H1 (cell line): ENCODE data around the gene POU6F2. TPM values are rescaled to one million over a fixed set of nuclear protein-coding genes. Genes with fewer than 3 reads are reported as not detected.

Source experiments
- CTCF ChIA-PET: fragments of 300-600 bp; sonication (Branson Sonifier 250); formaldehyde crosslinking; loops from one replicate; lab custom pipeline; 2021; ENCODE audit not compliant: partially characterized antibody; lab: Charles Lee
- POLR2A ChIA-PET: fragments of 300-600 bp; sonication (Branson Sonifier 250); formaldehyde crosslinking; loops from one replicate; lab custom pipeline; 2021; ENCODE audit warnings: inconsistent platforms; ENCODE audit not compliant: partially characterized antibody; lab: Charles Lee
- DNase-seq, 2 experiments: peaks; one replicate each; pipeline versions ENCODE4 v3.0.0 to v3.0.0-alpha.2; 2010 to 2022; ENCODE audit warnings: low spot score in 2 of 2, low read depth in 1 of 2, mixed read lengths in 1 of 2
- FAIRE-seq: peaks from 2 replicates; lab custom pipeline; 2011; peaks lifted over from hg19 to GRCh38; lab: Jason Lieb, UNC
- H2AFZ ChIP-seq: 2 replicates; pipeline ENCODE4 v1.8.1; 2012; ENCODE audit warnings: low read length, inconsistent platforms
- H2AK5ac ChIP-seq: 2 replicates; pipeline ENCODE4 v1.6.1; 2013; ENCODE audit warnings: low read depth, low read length
- H2BK120ac ChIP-seq: replicated peaks from 2 replicates; pipeline ENCODE3; 2013; ENCODE audit warnings: low read depth, low read length, inconsistent platforms
- H2BK12ac ChIP-seq: 2 replicates; pipeline ENCODE4 v1.6.1; 2013; ENCODE audit warnings: low read depth, low read length
- H2BK15ac ChIP-seq: 2 replicates; pipeline ENCODE4 v1.6.1; 2013; ENCODE audit warnings: low read length
- H2BK20ac ChIP-seq: 2 replicates; pipeline ENCODE4 v1.6.1; 2013; ENCODE audit warnings: low read length
- H2BK5ac ChIP-seq: 2 replicates; pipeline ENCODE4 v1.6.1; 2013; ENCODE audit warnings: low read depth, low read length
- H3K14ac ChIP-seq: 2 replicates; pipeline ENCODE4 v1.6.1; 2013; ENCODE audit warnings: inconsistent platforms; ENCODE audit not compliant: insufficient read length
- H3K18ac ChIP-seq: 2 replicates; pipeline ENCODE4 v1.6.1; 2013; ENCODE audit warnings: low read length; ENCODE audit errors: extremely low read depth
- H3K23ac ChIP-seq: 2 replicates; pipeline ENCODE4 v1.6.1; 2013; ENCODE audit warnings: inconsistent platforms; ENCODE audit not compliant: insufficient read length
- H3K23me2 ChIP-seq: 2 replicates; pipeline ENCODE4 v1.6.1; 2013; ENCODE audit warnings: low read depth, low read length
- H3K27ac ChIP-seq: 2 replicates; pipeline ENCODE4 v1.6.1; 2011; ENCODE audit warnings: low read depth, low read length, inconsistent platforms
- H3K27me3 ChIP-seq, 4 experiments: replicated peaks in 1 of 4; 1 replicate in 1 of 4; 2 replicates in 3 of 4; pipeline versions ENCODE4 v1.6.1 to v1.8.1; 2011 to 2013; ENCODE audit warnings: low read length in 3 of 4, mild to moderate bottlenecking in 3 of 4, inconsistent platforms in 2 of 4, mixed read lengths in 2 of 4, moderate library complexity in 1 of 4; ENCODE audit not compliant: control insufficient read depth in 3 of 4, insufficient read depth in 3 of 4; ENCODE audit errors: extremely low read depth in 1 of 4
- H3K36me3 ChIP-seq, 4 experiments: 2 replicates each; pipeline versions ENCODE4 v1.6.1 to v1.8.1; 2011 to 2013; ENCODE audit warnings: mild to moderate bottlenecking in 4 of 4, low read length in 3 of 4, moderate library complexity in 2 of 4, control low read depth in 1 of 4, inconsistent platforms in 1 of 4; ENCODE audit not compliant: insufficient read depth in 4 of 4, control insufficient read depth in 2 of 4
- H3K4ac ChIP-seq: replicated peaks from 2 replicates; pipeline ENCODE3; 2013; ENCODE audit warnings: low read length, low read depth, mixed read lengths, inconsistent platforms; ENCODE audit not compliant: insufficient read length
- H3K4me1 ChIP-seq, 4 experiments: replicated peaks in 1 of 4; 1 replicate in 1 of 4; 2 replicates in 3 of 4; pipeline versions ENCODE4 v1.6.1 to v1.8.1; 2011 to 2013; ENCODE audit warnings: low read length in 3 of 4, inconsistent platforms in 2 of 4, mixed read lengths in 1 of 4; ENCODE audit not compliant: insufficient read depth in 4 of 4, control insufficient read depth in 3 of 4
- H3K4me2 ChIP-seq, 2 experiments: 2 replicates each; pipeline versions ENCODE4 v1.6.1 to v1.8.1; 2011 to 2013; ENCODE audit warnings: low read depth in 2 of 2, low read length in 2 of 2, control low read depth in 1 of 2, inconsistent platforms in 1 of 2, mild to moderate bottlenecking in 1 of 2; ENCODE audit not compliant: insufficient read depth in 1 of 2
- H3K4me3 ChIP-seq, 4 experiments: fragments of 200-600, 300-600 bp in 1 of 4; sonication (generic), shearing (Covaris generic), sonication (Bioruptor Twin) in 1 of 4; 2 replicates each; pipeline versions ENCODE4 v1.5.1 to v1.8.1; 2011 to 2016; ENCODE audit warnings: low read length in 4 of 4, low read depth in 3 of 4, control low read depth in 2 of 4, inconsistent platforms in 2 of 4, mild to moderate bottlenecking in 2 of 4, mixed read lengths in 1 of 4, moderate library complexity in 1 of 4; ENCODE audit not compliant: insufficient read depth in 2 of 4; ENCODE audit errors: extremely low read depth in 1 of 4
- H3K56ac ChIP-seq: replicated peaks from 2 replicates; pipeline ENCODE3; 2013; ENCODE audit warnings: low read depth, mild to moderate bottlenecking, mixed read lengths, low read length, inconsistent platforms; ENCODE audit not compliant: insufficient read length
- H3K79me1 ChIP-seq: 2 replicates; pipeline ENCODE4 v1.6.1; 2013; ENCODE audit warnings: low read depth, low read length, control low read depth
- H3K79me2 ChIP-seq, 2 experiments: 2 replicates each; pipeline versions ENCODE4 v1.6.1 to v1.8.1; 2012 to 2013; ENCODE audit warnings: low read length in 2 of 2, mild to moderate bottlenecking in 2 of 2, inconsistent platforms in 1 of 2; ENCODE audit not compliant: insufficient read depth in 2 of 2, control insufficient read depth in 1 of 2
- H3K9ac ChIP-seq, 4 experiments: replicated peaks in 1 of 4; 1 replicate in 1 of 4; 2 replicates in 3 of 4; pipeline versions ENCODE4 v1.6.1 to v1.8.1; 2011 to 2013; ENCODE audit warnings: low read depth in 3 of 4, low read length in 3 of 4, control low read depth in 2 of 4, mild to moderate bottlenecking in 2 of 4, moderate library complexity in 2 of 4, inconsistent platforms in 1 of 4; ENCODE audit errors: extremely low read depth in 1 of 4
- H3K9me3 ChIP-seq, 2 experiments: 2 replicates each; pipeline versions ENCODE4 v1.6.1 to v1.8.1; 2012 to 2013; ENCODE audit warnings: mild to moderate bottlenecking in 2 of 2, moderate library complexity in 2 of 2, control low read depth in 1 of 2, inconsistent platforms in 1 of 2, low read depth in 1 of 2, low read length in 1 of 2, mixed read lengths in 1 of 2; ENCODE audit not compliant: insufficient read depth in 2 of 2
- H4K20me1 ChIP-seq, 2 experiments: replicated peaks in 1 of 2; 2 replicates each; pipeline versions ENCODE3 to v1.8.1; 2011 to 2013; ENCODE audit warnings: inconsistent platforms in 2 of 2, low read length in 2 of 2, mild to moderate bottlenecking in 1 of 2; ENCODE audit not compliant: insufficient read depth in 2 of 2, control insufficient read depth in 1 of 2
- H4K5ac ChIP-seq: 2 replicates; pipeline ENCODE4 v1.6.1; 2013; ENCODE audit warnings: low read length, low read depth, mixed read lengths, inconsistent platforms; ENCODE audit not compliant: insufficient read length
- H4K8ac ChIP-seq: 2 replicates; pipeline ENCODE4 v1.8.0; 2013; ENCODE audit warnings: mild to moderate bottlenecking, moderate library complexity, low read length, inconsistent platforms; ENCODE audit not compliant: insufficient read depth; ENCODE audit errors: extremely low read depth
- H4K91ac ChIP-seq: replicated peaks from 2 replicates; pipeline ENCODE3; 2013; ENCODE audit warnings: low read length, mixed read lengths, inconsistent platforms; ENCODE audit not compliant: insufficient read length
- CHD1 ChIP-seq: IDR thresholded peaks from 2 replicates; pipeline ENCODE4 v1.6.1; 2012; ENCODE audit warnings: low read depth, low read length, improper control_type of control experiment
- CTBP2 ChIP-seq: IDR thresholded peaks from 2 replicates; pipeline ENCODE4 v1.7.0; 2011; ENCODE audit warnings: borderline replicate concordance, mild to moderate bottlenecking, moderate library complexity, mixed read lengths, low read length; ENCODE audit not compliant: insufficient read depth, insufficient read length
- JUND ChIP-seq: IDR thresholded peaks from 2 replicates; pipeline ENCODE4 v1.6.1; 2011; ENCODE audit warnings: mild to moderate bottlenecking, improper control_type of control experiment, low read length
- KDM5A ChIP-seq: fragments of 200-600 bp; IDR thresholded peaks from 2 replicates; pipeline ENCODE4 v1.7.1; 2012; ENCODE audit warnings: mild to moderate bottlenecking, low read length, inconsistent platforms, mixed read lengths
- POLR2A ChIP-seq, 2 experiments: IDR thresholded peaks; 1 replicate in 1 of 2; 2 replicates in 1 of 2; pipeline ENCODE4 v1.6.1; 2011; ENCODE audit warnings: low read depth in 2 of 2, low read length in 2 of 2, mild to moderate bottlenecking in 2 of 2; ENCODE audit errors: control extremely low read depth in 1 of 2
- SP1 ChIP-seq: IDR thresholded peaks from 2 replicates; pipeline ENCODE4 v1.6.1; 2011; ENCODE audit warnings: low read depth, low read length
- WGBS, 2 experiments: shearing (Covaris generic) in 1 of 2; methylation state at CpG; one replicate each; pipeline versions ENCODE4 v1.1.6 to v1.1.7; 2013 to 2015; ENCODE audit warnings: low lambda C conversion rate in 2 of 2, mixed read lengths in 2 of 2, inconsistent platforms in 1 of 2, low coverage in 1 of 2, missing lambda C conversion rate in 1 of 2; ENCODE audit not compliant: insufficient replicate concordance in 2 of 2, insufficient coverage in 1 of 2, insufficient read length in 1 of 2; ENCODE audit errors: extremely low coverage in 1 of 2, missing lambda C conversion rate in 1 of 2; 5-methylcytosine and 5-hydroxymethylcytosine counted together
- polyA plus RNA-seq, 7 experiments: library from polyadenylated mRNA; depleted of rRNA in 3 of 7; stranded (reverse) in 5 of 7; unstranded in 2 of 7; fragments of >200 nt in 5 of 7; fragments of 200-250 nt in 2 of 7; gene quantifications; 1 replicate in 5 of 7; 2 replicates in 1 of 7; 4 replicates in 1 of 7; pipeline versions ENCODE4 v1.2.1 to v1.2.3, GENCODE V29; 2011 to 2013; ENCODE audit warnings: missing spikeins in 2 of 7, mixed read lengths in 2 of 7
- total RNA-seq: library from RNA; stranded (reverse); fragmentation: NEBNext Ultra II Directional; extraction: Animal tissue kit (Norgen Biotek cat#: 25700); gene quantifications from 2 replicates; pipeline ENCODE4 v1.2.1, GENCODE V29; 2021

The POU6F2 gene
- total and polyA plus RNA-seq, 2 of the 8 experiments (the other 6 are each of a cell fraction or from before 2014, with no cell fraction given): 1.1 to 2.0 TPM

- Histone ChIP-seq H3K23ac (no peak overlapping the region), H3K23me2 (no peaks in the 10 kb centered on the region), H3K9ac (no peak overlapping the region), H3K9me3 (no peaks in the 10 kb centered on the region), H3K36me3 (no peaks in the 10 kb centered on the region), H3K79me2 (no peaks in the 10 kb centered on the region), H3K4ac (no peak overlapping the region), H2BK12ac (no peak overlapping the region), H4K91ac (no peak overlapping the region), H3K4me2 (no peak overlapping the region), H3K18ac (0 out of 2 replicates have a peak overlapping the region, but pooled peaks have one; percentile 14), H2BK120ac (no peak overlapping the region), H3K4me3 (no peak overlapping the region), H4K8ac (no peak overlapping the region), H2AK5ac (no peak overlapping the region), H2BK5ac (no peak overlapping the region), H3K27me3 (no peaks in the 10 kb centered on the region), H3K14ac (no peak overlapping the region), H3K79me1 (no peaks in the 10 kb centered on the region), H4K20me1 (no peaks in the 10 kb centered on the region), H2BK15ac (no peak overlapping the region), H2AFZ (no peak overlapping the region), H3K27ac (no peak overlapping the region), H3K4me1 (peaks cover 0 to 3% (median 0%) of the 10 kb centered on the region in 4 experiments; a peak in 1 of 7 replicates), H4K5ac (no peak overlapping the region), H3K56ac (no peak overlapping the region), H2BK20ac (no peak overlapping the region)
- WGBS, 2 experiments: 86% methylated on average over 26 of the region's 26 CpGs; no CpG with 5 or more reads in 1 of the 2 experiments
- ChIA-PET CTCF (interaction anchor here (1.0 to 1.2 kb wide), 2 partner anchors 38 to 331 kb away, joined by 3 read pairs; no protein-coding TSS in a partner anchor), POLR2A (no interaction called here)
- FAIRE-seq (no peak), DNase-seq (no peak)
- TF ChIP-seq POLR2A (IDR thresholded peaks at IDR 0.05; ENCODE audit: control extremely low read depth in 1 of 2, low read depth in 2 of 2, low read length in 2 of 2) (no peak), CHD1 (no peak), JUND (no peak), CTBP2 (no peak), SP1 (no peak), KDM5A (no peak)
These were observed 153.3 kb downstream of the POU6F2 start for GRCh38 chr7:39130857-39131526.
